ENCODE results near the gene C1QC. TPM values are rescaled to one million over a fixed set of nuclear protein-coding genes. Genes with fewer than 3 reads are reported as not detected.

The C1QC gene
- total and polyA plus RNA-seq, 2 experiments from 2014 or later, result not detected

- no peak for TF ChIP-seq ZNF462 (CRISPR knock-in tag; IDR thresholded peaks at IDR 0.05)
These were observed 45.4 kb upstream of the C1QC start (continued) for GRCh38 chr1:22597996-22598395.

- Histone ChIP-seq H3F3A (replicated peaks; ENCODE audit: low read depth) (no peaks in the 10 kb centered on the region), H3K27ac (ENCODE audit: low read depth) (no peak overlapping the region), H3K4me3 (no peak overlapping the region), H3K36me3 (ENCODE audit: insufficient read depth) (no peaks in the 10 kb centered on the region), H3K9me2 (ENCODE audit: insufficient read depth) (no peaks in the 10 kb centered on the region), H4K20me1 (replicated peaks; ENCODE audit: insufficient read depth) (no peaks in the 10 kb centered on the region), H3K27me3 (ENCODE audit: insufficient read depth) (no peaks in the 10 kb centered on the region), H3K4me1 (ENCODE audit: insufficient read depth) (no peaks in the 10 kb centered on the region), H2AFZ (no peak overlapping the region), H3K79me2 (replicated peaks; ENCODE audit: insufficient read depth) (no peaks in the 10 kb centered on the region), H3K4me2 (no peak overlapping the region)
- ATAC-seq (no peak), DNase-seq (ENCODE audit: low spot score) (no peak)
- peaks cover 7% of the 10 kb centered on the region for H3K27me3 Mint-ChIP-seq (ENCODE audit: insufficient read depth, low read depth, poor library complexity)
- peaks cover 2% of the 10 kb centered on the region; the same call in 2 of the 3 replicates for H3K4me1 Mint-ChIP-seq
- H3K36me3 Mint-ChIP-seq (ENCODE audit: low read depth), result no peaks in the 10 kb centered on the region
- H3K9me3 Mint-ChIP-seq, result no peaks in the 10 kb centered on the region; the same call in 2 of the 3 replicates
- no peak overlapping the region for H3K27ac Mint-ChIP-seq
- no peak overlapping the region for H3K4me3 Mint-ChIP-seq
- no peak for TF ChIP-seq EZH2 (IDR thresholded peaks at IDR 0.05; ENCODE audit: low read depth, unreplicated experiment)
- TF ChIP-seq ZNF331 (CRISPR knock-in tag; IDR thresholded peaks at IDR 0.05; ENCODE audit: low read depth), result no peak
- no peak for TF ChIP-seq CREB1 (CRISPR knock-in tag; IDR thresholded peaks at IDR 0.05; ENCODE audit: low read depth)
- TF ChIP-seq ZNF114 (CRISPR knock-in tag; IDR thresholded peaks at IDR 0.05), result no peak
- no peak for TF ChIP-seq STAT1 (IDR thresholded peaks at IDR 0.05; ENCODE audit: unreplicated experiment)
- TF ChIP-seq JUNB (IDR thresholded peaks at IDR 0.05; ENCODE audit: unreplicated experiment), result no peak
- no peak for TF ChIP-seq EZH2phosphoT487 (IDR thresholded peaks at IDR 0.05; ENCODE audit: unreplicated experiment)
- no peak for TF ChIP-seq CTCF (conservative IDR thresholded peaks at IDR 0.05; ENCODE audit: low read depth in 2 of 2)
- TF ChIP-seq ETS1 (IDR thresholded peaks at IDR 0.05), result no peak
These were observed 44.7 kb upstream of the C1QC start for GRCh38 chr1:22598736-22599135.
